ENCODE data around the gene CFAP61.

Gene CFAP61

DNA sequence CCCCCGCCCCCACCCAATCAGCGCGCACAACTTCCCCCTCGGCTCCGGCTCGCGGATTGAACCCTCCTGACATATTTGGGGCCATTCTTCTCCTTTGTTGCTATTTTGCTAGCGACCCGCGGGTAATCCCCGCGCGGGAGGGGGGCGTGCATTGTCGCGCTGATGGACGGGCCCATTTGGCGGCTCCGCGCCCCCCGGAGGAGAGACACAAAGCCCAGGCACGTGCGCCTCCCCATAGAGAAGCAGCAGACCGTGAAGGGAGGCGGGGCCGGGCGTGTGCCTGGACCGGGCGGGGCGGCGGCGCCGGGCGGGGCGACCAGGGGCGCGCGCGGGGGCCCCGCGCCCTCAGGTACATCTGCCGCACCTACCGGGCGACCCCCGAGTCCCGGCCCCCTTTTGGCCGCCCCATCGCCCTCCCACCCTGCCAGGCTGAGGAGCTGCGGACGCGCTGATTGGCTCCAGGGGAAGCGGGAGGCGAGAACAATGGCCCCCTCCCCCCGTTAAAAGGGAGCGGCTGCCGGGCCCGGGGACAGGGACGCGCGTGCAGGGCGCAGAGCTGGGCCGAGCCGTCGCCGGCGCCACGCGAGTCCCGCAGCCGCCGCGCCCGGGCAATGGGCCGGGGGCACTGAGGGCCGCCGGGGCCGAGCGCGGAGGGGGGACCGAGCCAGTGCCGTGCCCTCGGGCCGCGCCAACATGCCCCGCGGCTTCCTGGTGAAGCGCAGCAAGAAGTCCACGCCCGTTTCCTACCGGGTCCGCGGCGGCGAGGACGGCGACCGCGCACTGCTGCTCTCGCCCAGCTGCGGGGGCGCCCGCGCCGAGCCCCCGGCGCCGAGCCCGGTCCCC, 315.5 kb downstream of the CFAP61 start, which contains the start of gene INSM1:
Gene INSM1, plus strand, starts transcription at position 530 of the 843 bp plus-strand sequence. Its CDS starts 164 bp downstream, at position 694.
- peak; percentile 94 for DNase-seq

- DNase-seq = peak; percentile 44
These were observed 316.3 kb downstream of the CFAP61 start for GRCh38 chr20:20368418-20369249.

- peak; percentile 59 for DNase-seq
These were observed 317.1 kb downstream of the CFAP61 start for GRCh38 chr20:20369250-20370093.

DNA sequence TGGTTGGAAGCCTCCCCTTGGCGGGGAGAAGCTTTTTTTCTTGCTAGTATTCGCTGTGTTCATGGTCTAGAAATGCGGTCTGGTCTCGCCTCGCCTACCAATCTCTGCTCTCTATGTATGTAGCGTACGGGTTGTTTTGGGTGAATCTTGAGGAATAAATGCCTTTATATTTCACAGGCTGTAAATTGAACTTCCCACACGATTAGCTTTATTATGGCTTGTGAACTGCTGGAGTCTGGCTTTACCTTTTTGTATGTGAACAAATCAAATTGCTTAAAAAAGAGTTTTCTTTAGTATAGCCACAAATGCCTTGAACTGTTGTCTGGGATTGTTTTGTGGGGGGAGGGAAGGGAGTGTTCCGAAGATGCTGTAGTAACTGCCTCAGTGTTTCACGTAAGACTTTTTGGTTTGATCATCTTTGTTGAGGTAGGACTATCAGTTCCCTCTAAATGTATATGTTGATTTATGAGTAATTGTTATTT, 317.8 kb downstream of the CFAP61 start:
- DNase-seq = peak; percentile 58

- peak; percentile 41 for DNase-seq
These were observed 318.8 kb downstream of the CFAP61 start for GRCh38 chr20:20371083-20371482.

GRCh38 chr20:20371681-20372080, 319.3 kb downstream of the CFAP61 start:
- DNase-seq = peak; percentile 24

DNA sequence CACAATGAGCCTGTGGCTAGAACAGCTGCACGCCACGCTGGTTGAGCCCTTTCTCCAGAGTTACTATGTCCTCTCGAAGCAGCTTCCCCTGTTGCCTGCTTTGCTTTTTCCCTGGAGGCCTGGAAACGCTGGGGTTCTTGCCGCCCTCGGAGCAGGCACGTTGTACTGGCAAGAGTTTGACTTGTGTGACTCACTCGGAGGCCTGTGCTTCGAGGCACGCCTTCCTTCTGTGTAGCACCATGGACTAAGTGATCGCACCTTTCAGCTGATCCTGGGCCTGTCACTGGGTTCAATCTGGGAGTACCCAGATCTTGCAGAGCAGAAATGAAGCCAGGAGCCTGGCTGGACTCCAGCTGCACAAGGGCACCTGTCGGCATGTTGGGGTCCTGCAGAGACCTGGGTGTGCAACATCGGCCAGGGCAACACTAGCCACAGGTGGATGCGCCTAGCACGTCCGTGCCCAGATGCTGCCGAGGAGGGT, 320.8 kb downstream of the CFAP61 start:
- DNase-seq = peak; percentile 31

DNA sequence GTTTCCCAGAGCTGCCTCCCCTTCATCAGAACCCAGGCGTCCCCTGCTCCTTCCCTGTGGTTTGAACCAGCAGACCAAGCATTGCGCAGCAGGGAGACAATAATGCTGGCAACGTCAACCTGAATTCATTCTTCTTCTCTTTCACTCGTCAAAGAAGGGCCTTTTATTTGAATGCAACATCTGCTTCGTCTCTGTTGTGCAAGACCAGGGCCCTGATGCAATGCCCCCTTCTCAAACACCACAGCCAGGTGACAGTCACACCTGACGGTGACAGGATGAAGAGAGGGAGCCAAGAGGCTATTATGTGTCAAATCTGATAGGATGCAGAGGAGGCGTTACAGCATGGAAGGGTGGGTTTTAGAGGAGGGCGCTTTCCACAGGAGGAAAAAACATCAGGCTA, 323.5 kb downstream of the CFAP61 start:
- DNase-seq = no peak

- DNase-seq = no peak
These were observed 333.9 kb downstream of the CFAP61 start for GRCh38 chr20:20386192-20386591.

GRCh38 chr20:20390393-20390792, 338.1 kb downstream of the CFAP61 start:
- DNase-seq = no peak

- DNase-seq = no peak
These were observed 338.8 kb downstream of the CFAP61 start for GRCh38 chr20:20391115-20391514.

GRCh38 chr20:20391766-20392165, 339.4 kb downstream of the CFAP61 start:
- DNase-seq = no peak

- DNase-seq = no peak
These were observed 341.1 kb downstream of the CFAP61 start for GRCh38 chr20:20393207-20394120.

DNA sequence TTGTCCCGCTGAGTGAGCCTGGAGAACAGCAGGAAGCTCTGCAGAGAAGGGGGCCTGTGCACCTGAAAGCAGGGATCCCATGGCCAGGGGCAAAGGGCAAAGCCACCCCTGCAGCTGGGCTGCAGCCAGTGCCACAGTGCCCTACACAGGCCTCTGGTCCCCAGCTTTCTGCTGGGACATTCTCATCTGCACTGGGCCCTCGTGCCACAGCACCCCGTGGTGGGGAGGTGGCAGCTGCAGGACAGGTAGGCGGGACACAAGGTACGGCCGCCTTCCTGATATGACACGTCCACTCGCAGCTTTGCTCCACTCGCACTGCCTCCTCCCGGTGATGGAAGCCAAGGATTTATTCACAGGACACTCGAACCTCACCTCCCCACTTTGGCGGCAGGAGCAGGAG, 342.8 kb downstream of the CFAP61 start:
- DNase-seq = no peak

GRCh38 chr20:20395903-20396568, 343.7 kb downstream of the CFAP61 start:
- no peak for DNase-seq

GRCh38 chr20:20396794-20397193, 344.5 kb downstream of the CFAP61 start:
- no peak for DNase-seq

- no peak for DNase-seq
These were observed 345.8 kb downstream of the CFAP61 start for GRCh38 chr20:20398123-20398522.

- no peak for DNase-seq
These were observed 347.5 kb downstream of the CFAP61 start for GRCh38 chr20:20399531-20400500.

GRCh38 chr20:20401991-20402390, 349.7 kb downstream of the CFAP61 start:
- no peak for DNase-seq

- DNase-seq = no peak
These were observed 352.3 kb downstream of the CFAP61 start for GRCh38 chr20:20404633-20405032.

Data from NCI-H82 (cell line).